Measurements from ENCODE around the gene SCFD1.

GRCh38 chr14:30728471-30728870 lies 106.4 kb downstream of the SCFD1 start:
- TF ChIP-seq POLR2A (IDR thresholded peaks at IDR 0.05; ENCODE audit: low read depth, low read length) (no peak), POLR2AphosphoS5 (IDR thresholded peaks at IDR 0.05; ENCODE audit: low read depth, low read length) (no peak)
